Measurements from ENCODE around the gene RFX4.

Gene RFX4

DNA sequence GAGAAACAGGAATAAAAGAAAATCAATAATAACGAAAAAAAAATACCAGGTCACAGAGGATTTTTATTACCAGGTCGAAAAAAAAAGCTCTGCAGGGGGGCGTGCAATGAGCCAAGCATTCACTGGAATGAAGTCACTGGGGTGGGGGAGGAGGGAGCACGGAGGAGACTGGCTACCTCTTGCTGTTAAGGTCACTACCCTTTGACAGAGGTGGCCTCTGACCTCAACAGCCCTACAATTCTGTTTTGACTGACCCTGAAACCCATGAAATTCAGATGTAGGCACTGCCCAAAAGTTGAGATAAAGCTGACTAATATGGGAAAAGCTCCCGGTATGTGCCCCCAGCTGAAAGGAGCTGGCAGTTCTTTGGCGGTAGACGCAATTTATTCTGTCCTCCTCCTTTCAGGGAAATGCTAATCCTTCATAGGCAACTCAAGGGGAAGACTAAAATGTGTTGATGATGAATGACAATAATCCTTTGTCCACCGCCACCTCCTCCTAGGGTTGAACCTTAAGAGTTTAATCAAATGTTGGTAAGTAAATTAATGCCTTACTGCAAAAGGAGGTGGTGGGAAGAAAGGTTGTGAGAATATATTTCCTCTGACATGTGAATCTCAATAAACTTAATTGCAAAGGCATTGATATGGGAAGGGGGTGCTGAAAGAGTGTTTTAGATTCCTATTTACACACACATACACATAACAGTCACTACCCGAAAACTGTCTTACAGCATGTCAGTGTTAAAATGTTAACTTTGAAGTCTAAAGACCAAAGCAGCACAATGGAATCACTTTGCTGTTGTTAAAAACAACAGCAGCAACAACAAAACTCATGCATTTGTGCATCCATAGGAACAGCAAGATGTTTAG lies 185.4 kb downstream of the RFX4 start:
- no peak for DNase-seq (ENCODE audit: low read depth)

DNA sequence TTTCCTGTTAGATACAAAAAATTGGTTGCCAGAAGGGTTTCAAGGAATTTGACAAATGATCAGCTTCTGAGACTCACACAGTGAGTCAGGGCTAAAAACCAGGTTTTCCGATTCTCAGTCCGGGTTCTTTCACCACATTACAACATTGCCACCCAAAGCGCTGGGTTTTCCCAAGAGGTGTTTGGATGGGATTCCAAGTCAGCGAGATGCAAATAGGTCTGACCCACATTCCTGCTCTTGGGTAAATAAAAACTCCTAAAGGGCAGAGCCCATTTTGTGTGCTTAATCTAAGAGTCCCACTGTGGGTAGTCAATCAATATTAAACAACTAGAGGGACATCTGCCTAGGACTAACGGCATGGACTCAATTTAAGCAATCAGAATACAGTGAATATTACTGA lies 186.3 kb downstream of the RFX4 start:
- no peak for DNase-seq (ENCODE audit: low read depth)

DNA sequence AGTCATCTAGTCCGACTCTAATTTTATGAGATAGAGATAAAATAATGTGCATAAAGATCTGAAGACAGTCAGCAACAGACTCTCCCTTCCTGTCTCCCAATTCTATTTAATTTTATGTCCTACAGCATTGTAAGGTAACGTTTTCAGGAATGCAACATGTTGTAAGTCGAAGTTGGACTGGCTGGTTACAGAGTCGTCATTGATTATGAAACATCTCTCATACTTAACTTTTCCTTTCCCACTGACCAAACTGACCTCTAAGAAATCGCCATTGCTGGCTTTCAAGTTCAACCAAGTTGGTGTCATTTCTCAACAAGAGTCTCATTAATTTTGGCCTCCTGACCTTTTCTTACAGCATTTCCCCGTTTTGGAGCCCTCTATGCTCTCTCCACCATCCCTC lies 186.7 kb downstream of the RFX4 start:
- no peak for DNase-seq (ENCODE audit: low read depth)

DNA sequence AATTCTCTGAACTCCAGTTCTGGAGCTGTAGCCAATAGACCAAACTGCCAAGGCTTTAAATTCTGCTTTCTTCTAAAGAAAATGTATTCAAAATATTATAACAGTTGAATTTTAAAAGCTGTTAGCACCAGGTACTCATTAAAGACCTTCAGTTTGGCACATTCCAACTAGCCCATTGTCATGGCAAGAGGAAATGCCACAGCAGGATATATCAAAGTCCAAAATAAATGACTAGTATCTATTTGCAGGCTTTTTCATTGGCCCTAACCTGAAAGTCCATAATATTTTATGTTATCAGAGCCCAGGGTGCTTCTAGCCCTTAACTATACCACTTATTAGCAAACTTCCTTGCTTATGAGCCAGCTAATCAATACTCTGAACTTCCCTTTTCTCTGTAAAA lies 188.6 kb downstream of the RFX4 start:
- no peak for DNase-seq (ENCODE audit: low read depth)

DNA sequence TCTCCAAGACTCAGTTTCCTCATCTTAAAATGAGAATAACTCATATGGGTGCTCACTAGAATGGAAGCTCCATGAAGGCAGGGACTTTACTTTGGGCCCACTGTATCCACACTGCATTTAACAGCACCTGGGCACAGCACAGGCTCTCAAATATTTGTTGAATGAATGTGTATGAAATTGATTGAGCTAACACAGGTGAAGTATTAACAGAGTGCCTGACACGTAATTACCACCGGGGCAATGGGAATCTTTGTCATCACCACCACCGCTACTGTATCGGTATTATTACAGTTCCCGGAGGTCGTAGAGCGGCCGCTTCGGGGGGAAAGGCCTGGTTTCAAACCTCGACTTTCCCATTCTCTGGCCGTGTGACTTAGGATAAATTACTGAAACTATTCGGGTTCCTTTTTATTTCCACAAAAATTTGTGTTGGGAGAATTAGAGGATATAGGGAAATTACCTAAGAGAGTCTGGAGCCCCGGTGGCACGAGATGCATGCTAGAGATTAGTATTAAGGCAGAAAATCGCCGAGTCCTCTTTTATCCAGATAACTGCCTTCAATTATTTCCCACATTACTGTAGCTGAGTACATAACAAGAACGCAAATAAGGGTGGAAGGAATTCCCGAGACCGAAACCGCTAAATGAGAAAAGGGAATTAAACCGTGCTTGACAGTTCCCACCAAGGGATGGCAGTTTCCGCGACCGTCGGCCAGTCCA lies 190.6 kb downstream of the RFX4 start:
- DNase-seq (ENCODE audit: low read depth): no peak

DNA sequence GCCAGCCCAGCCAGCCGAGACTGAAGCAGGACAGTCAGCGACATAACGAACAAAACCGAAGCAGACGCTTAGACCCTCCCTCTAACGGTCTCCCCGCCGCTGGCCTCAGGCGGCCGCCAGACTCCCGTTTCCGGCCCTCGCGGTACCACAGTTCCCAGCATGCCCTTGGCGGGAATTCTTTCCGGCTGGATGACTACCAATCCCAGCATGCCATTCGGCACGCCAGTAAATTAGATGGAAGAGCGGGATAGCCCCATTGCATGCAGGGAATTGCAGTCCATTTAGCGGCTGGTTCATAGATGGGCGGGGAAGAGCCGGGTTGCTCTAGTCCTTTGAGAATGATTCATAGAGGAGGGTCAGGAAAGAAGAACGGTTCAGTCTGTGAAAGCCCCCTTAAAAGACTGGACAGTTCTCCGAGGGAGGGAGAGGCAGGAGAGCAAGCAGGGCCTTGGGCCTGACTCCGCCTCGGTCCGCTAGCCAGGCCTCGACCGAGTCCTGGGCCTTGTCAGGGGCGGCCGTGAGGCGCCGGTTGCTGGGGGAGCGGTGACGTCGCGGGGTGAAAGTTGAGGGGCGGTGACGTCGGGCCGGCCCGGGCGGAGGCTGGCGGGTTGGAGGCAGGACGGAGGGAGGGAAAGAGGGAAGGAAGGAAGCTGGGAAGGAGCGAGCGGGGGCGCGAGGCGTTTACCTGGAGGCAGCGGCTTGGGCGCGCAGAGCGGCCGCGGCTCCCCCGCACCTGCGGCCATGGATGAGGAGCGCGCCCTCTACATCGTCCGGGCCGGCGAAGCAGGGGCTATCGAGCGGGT lies 191.4 kb downstream of the RFX4 start, which contains the start of gene RIC8B:
RIC8B (plus strand) TSS at position 678 of the 803 bp plus-strand sequence; CDS start at position 742, 64 bp downstream.
- DNase-seq (ENCODE audit: low read depth): peak; percentile 98

DNA sequence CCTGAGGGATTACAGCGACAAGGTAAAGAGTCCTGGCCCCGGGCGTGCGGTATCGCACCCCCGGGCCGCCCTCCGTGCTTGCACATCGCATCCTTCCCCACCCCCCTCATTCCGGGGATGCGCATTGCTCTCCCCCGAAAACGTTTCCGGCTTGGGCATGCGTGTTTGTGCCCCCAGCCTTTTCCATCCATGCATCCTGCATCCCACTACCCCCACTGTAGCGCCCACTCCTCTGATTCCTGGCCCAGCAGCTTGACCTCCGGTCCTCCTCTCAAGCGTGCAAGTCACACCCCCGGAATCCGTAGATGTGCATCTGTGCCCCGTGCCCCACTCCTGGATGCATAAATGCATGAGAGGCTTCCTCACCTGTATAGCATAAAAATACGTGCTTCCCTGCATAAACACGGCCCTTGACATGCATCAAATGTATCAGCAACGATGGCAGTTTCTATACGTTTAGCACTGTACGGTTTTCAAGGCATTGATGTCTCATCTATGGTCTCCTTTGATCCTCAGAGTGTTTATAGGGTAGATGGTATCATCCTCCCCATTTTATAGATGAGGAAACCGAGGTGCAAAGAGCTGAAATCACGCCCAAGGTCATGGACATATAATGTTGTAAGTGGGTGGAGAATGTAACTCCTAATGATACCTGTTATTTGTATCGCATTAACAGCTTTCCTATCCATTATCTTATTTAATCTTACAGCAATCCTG lies 192.2 kb downstream of the RFX4 start:
- DNase-seq (ENCODE audit: low read depth): no peak

DNA sequence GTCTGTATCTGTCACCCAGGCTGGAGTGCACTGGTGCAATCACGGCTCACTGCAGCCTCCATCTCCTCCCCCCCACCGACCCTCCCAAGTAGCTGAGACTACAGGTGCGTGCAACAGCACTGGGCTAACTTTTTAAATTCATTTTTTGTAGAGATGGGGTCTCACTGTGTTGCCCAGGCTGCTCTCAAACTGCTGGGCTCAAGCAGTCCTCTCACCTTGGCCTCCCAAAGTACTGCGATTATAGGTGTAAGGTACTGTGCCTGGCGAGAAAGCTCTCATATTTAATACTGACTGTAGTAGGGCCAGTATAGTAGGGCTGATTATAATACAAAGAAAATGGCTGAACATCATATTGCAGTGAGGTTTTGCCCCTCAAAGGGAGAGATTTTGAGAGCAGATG lies 194.1 kb downstream of the RFX4 start:
- no peak for DNase-seq (ENCODE audit: low read depth)

DNA sequence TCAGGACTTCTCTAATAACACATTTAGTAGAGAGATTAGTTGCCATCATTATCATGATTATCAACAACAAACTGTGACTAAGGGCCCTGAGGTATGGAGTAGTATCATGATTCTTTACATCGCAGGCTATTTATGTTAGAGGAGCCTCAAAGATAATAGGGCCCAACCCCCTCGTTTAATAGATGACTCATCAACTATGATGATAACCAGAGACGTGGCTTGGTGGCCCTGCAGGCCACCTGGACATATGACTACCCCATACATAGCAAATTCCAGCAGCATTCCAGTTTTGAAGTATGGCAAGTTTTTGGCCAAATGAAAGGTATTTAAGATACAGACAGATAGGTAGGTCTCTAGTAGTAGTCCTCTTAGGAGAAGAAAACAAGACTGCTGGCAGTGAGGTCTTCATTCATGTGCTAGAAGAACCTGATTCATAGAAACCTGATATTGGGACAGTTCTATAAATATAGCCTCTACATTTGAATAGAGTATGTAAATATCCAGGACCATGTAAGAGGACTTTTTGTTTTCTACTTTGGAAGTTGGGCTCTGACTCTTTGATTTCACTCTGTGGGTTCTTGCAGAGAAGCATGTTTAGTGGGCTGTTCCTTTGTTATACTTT lies 197.3 kb downstream of the RFX4 start:
- DNase-seq (ENCODE audit: low read depth): no peak

DNA sequence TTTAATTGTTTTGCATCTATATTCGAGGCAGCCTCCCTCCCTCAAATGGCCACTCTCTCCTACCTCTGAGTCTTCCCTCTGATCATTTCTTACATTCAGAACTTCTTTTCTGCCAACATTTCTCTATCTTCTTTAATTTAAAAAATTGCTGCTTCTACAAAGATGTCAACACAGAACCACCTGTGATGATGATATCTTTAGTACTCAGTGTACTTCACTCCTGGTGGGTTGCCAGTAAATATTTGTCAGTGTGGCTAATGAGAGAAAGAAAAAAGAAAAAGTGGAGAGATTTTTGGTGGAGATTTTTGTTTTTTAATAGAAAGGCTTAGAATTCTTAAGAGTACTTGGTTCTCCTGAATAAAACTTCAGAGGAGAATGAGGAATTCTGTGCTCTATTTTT lies 199.8 kb downstream of the RFX4 start:
- DNase-seq (ENCODE audit: low read depth): no peak

DNA sequence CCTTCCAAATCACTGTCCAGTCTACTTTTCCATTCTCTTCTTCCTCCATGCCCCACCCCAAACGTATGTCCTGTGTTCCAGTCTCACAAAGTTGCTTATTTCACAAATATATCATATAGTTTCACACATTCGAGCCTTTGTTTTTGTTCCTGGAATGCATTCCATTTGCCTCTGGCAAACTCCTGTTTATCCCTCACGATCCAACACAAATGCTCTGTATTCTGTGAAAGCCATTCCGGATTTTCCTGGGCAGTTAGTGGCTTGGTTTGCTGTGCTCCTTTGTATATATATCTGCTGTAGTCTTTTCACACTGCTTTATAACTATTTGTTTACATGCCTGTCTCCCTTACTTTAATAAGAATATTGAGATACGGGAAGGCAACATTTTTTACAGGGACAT lies 200.7 kb downstream of the RFX4 start:
- DNase-seq (ENCODE audit: low read depth): no peak

DNA sequence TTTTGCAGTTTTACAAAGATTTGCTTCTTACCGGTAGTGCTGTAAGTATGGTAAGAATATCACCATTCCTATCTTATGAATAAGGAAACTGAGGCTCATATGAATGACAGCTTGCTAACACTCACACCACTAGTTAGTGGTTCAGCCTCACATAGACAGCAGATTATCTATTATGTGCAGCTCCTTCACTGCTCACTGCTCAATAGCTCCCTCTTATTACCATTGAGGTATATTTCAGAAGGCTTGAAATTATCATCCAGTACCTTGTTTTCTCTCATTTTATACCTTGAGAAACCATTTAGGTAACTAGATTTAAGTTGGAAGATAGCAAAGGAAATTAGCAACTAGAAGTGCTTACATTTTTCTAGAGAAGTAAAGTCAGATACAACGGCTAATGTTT lies 207.2 kb downstream of the RFX4 start:
- no peak for DNase-seq (ENCODE audit: low read depth)

DNA sequence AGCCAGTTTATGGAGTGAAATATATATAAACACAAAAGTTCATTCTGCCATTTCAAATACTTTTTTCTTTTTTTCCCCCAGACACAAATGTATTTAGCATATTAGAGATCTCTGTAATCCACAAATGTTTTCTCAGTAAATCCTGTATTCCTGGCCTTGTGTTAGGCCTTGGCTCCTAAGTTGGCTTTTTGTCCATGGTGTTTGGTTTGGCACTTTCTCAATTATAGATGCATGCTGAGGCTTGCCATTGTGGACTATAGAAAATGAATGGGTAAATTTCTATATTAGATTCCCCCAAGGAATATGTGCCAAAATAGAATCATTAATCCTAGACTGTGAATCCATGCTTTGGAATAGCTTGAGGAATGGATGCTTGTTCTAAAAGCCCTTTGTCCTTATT lies 208.7 kb downstream of the RFX4 start:
- DNase-seq (ENCODE audit: low read depth): no peak

DNA sequence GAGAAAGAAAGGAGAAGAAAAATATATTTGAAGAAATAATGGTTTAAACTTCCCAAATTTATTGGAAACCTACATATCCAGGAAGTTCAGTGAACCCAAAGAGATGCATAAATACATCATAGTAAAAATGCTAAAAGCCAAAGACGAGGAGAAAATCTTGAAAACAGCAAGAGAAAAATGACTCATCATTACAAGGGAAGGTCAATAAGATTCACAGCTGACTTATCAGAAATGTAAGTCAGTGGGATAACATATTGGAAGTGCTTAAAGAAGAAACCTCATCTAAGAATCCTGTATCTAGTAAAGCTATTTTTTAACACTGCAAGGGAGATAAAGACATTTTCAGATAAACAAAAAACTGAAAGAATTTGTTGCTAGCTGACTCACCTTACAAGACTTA lies 211.6 kb downstream of the RFX4 start:
- no peak for DNase-seq (ENCODE audit: low read depth)

DNA sequence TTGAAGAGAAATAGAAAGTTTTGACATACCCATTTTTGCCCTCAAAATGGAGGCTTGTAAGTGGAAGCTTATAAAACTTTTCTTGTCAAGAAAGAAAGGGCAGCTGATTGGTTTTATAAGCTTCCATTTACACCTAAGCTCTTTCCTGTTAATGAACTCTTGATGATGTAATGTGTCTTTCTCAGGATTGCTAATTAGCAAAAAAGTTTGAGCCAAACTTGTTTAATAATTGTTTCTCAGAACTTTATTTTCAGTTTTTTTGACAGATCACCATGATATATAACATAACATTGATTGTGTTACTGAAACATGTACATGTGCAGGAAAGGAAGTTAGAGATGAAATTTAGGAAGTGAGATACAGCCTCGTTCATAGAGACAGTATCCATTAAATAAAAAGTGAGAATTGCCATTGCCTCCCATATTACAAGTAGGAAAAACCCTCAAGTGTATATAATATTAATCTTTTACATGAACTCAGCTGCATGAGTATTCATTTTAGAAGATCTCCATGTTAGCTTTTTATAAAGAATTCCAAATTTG lies 218.4 kb downstream of the RFX4 start:
- DNase-seq (ENCODE audit: low read depth): no peak

DNA sequence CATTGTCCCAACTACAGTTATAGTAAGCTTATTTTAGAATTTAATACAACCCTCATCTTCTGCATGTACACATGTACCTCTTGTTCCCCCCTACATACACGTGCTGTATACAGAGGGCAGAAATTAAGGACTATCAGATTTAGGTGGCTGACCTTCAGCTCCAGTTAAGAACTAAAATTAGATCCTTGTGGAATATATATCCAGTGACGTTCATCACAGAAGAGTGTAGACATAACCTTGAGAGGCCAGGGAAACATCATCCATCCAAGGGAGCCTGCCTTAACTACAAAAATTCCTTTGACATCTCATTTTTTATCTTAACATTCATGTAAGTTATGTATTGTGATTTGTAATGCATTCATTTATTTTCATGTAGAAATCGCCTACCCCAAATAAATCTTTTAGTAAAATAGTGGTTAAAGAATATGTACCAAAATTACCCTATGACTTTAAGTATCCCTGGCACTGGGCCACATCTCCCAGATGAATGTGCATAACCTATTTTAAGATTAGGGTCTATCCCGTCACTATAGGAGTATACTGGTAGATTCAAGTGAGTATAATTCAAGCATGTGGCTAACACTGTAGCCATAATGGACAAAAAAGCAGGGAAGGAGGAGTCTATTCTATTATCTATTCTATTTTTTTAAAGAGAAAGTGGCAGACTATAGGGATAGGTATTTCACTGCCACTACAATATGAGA lies 219.2 kb downstream of the RFX4 start:
- DNase-seq (ENCODE audit: low read depth): no peak

DNA sequence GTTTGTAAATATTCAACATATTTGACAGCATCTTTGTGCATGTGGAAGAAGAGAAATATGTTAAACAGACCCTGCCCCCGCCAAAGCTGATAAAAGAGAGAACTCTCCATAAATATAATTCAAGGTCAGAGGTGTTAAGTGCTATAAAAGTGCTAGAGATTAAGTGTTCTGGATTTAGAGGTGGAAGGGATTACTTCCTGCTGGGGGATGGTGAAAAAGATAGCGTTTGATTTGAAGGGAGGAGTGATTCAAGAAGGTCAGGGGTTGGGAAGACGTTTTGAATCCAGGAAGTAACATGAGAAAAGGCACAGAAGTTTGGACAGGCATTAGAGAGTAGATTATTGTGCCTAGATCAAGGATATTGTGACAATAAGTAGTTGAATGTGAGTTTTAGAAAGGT lies 221.9 kb downstream of the RFX4 start:
- DNase-seq (ENCODE audit: low read depth): no peak
